Choroid plexus epithelial cell (primary cell): ENCODE data around the gene ZNF778.

ENCODE experiments used
- DNase-seq: peaks from one replicate; pipeline ENCODE4 v3.0.0-alpha.2; 2010; ENCODE audit warnings: low read depth
- H3K4me3 ChIP-seq: 2 replicates; pipeline ENCODE4 v1.5.1; 2011; ENCODE audit warnings: low read depth, mild to moderate bottlenecking, control low read depth, low read length, moderate library complexity
- TF ChIP-seq, protein P1 (sequence below): conservative IDR thresholded peaks from 2 replicates; pipeline ENCODE4 v1.5.1; 2011; ENCODE audit warnings: low read depth, mild to moderate bottlenecking, control low read depth, inconsistent platforms, low read length, moderate library complexity

ZNF778 gene

DNA sequence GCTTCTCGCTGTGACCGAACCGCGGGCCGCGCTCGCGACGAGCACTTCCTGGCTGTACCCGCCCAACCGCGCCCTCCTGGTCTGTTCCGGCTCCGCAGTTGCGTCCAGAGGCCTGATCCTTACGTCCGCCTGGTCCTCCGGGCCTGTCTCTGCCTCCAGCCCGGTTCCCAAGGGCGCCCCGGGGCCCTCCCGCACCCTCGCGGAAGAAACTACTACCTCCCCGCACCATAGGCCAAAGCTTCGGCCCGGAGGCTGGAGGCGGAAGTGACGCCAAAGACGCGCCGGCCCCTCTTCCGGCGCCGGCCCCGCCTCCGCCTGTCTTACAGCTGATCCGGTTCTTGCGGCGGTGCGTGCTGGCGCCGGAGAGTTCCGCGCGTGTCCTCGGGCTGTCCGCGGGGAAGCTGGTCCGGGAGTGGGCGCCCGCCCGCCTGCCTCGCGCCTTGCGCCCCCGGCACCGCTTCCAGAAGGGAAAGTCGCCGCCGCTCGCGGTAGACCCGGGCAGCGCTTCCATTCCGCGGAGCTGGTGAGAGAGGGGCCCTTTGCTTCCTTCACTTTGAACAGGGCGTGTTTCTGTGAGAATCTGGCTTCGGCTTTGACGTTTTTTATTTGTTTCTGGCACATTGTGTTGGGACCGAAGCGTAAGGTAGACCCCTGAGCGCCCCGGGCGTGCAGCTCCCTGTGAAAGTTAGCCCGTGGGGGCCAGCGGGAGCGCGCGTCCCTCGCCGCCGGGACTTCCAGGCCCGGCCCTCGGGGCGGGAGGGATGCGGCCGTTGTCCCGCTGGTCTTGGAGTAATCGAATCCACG lies at the start of gene ZNF778:
ZNF778 (plus strand) TSS at position 316 of the 804 bp plus-strand sequence. CDS start 3,425 bp downstream, outside the sequence.
- TF ChIP-seq, protein P1, sequence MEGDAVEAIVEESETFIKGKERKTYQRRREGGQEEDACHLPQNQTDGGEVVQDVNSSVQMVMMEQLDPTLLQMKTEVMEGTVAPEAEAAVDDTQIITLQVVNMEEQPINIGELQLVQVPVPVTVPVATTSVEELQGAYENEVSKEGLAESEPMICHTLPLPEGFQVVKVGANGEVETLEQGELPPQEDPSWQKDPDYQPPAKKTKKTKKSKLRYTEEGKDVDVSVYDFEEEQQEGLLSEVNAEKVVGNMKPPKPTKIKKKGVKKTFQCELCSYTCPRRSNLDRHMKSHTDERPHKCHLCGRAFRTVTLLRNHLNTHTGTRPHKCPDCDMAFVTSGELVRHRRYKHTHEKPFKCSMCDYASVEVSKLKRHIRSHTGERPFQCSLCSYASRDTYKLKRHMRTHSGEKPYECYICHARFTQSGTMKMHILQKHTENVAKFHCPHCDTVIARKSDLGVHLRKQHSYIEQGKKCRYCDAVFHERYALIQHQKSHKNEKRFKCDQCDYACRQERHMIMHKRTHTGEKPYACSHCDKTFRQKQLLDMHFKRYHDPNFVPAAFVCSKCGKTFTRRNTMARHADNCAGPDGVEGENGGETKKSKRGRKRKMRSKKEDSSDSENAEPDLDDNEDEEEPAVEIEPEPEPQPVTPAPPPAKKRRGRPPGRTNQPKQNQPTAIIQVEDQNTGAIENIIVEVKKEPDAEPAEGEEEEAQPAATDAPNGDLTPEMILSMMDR = no peak
- peak within 1 kb of the TSS; percentile 97 for H3K4me3 ChIP-seq
- peak; percentile 86 for DNase-seq

- DNase-seq = peak; percentile 34
- TF ChIP-seq, protein P1 = peak; percentile 42
- no peak overlapping the region for H3K4me3 ChIP-seq
These were observed 48.9 kb upstream of the ZNF778 start for GRCh38 chr16:89168381-89169189.

DNA sequence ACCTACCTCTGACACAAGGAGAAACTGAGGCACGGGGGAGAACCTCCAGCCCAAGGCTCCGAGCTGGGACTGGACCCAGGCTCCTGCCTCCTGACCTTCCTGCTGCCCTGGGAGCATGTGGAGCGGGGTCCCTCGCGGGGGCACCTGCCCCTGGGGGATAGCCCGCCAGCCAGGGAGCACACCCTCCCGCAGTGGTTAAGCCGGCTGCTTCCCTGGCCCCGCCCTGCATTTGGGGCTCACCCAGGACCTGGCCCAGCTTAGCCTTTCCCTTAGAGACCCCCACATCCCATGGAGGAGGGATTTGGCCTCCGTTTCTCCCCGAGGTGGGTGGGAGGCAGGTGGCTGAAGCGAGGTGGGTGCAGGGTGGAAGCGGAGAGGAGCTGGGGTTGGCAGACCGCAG lies 47.7 kb upstream of the ZNF778 start:
- TF ChIP-seq, protein P1 = no peak
- H3K4me3 ChIP-seq = no peak overlapping the region
- DNase-seq = no peak

DNA sequence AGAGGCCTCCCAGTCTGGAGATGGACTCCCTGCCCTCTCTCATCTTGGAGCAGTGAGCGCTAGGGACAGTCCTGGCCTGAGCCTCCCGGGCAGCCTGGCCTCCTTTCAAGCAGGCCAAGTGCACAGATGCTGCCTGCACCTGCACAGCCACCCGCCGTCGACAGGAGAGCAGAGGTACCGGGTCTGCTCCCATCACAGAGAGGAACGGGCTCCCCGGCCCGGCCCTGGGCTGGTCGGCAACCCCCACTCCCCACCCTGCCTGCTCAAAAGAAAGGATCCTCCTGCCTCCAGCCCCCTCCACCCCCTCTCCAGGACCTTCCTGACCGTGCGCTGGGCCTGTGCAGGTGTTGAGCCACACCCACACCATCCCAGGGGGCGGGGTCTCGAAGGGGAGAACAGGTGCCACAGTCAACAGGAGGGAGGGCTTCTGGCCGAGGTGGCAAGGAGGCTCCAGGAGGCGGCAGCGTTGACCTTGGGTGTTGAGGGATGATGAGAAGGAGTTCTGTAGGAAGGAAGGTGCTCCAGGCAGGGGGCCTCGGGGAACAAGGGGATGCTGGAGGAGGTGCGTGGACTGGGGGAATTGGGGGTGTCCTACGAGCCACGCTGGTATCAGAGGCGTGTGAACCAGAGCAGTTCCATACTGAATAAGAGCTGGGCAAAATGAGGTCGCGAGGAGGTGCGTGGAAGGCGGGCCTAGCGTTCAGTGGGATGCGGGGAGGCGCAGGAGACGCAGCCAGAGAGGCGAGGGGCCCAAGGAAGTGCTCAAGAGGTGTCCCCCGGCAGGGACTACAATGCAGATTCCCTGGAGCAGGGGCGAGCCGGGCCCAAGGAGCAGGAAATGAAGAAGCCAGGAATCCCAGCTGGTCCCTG lies 46.9 kb upstream of the ZNF778 start:
- TF ChIP-seq, protein P1 = no peak
- H3K4me3 ChIP-seq = peak overlapping the region; percentile 20
- DNase-seq = no peak

- H3K4me3 ChIP-seq = peak within 1 kb of the TSS; percentile 20
- TF ChIP-seq, protein P1 = no peak
- peak; percentile 90 for DNase-seq
These were observed 46.0 kb upstream of the ZNF778 start, which contains the start of gene CDH15 for GRCh38 chr16:89171216-89172170. CDH15 (plus strand) TSS chr16:89171748; CDS start chr16:89171832, 84 bp downstream.
